Fibroblast of peridontal ligament (primary cell): Measurements from ENCODE around the gene TMTC2.

Experiments used
- DNase-seq: peaks from one replicate; pipeline ENCODE4 v3.0.0-alpha.2; 2010; ENCODE audit errors: extremely low read depth

Gene TMTC2

GRCh38 chr12:83136411-83136810 lies 449.7 kb downstream of the TMTC2 start:
- no peak for DNase-seq

DNA sequence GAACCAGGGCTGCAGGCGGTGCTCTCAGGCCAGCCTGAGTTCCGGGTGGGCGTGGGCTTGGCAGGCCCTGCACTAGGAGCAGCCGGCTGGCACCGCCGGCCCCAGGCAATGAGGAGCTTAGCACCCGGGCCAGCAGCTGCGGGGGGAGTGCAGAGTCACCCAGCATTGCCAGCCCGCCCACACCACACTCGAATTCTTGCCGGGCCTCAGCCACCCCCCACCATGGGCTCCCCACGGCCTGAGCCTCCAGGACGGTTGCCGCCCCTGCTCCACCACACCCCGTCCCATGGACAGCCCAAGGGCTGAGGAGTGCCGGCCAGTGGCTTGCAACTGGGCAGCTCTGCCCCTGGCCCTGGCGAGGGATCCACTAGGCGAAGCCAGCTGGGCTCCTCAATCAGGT lies 453.4 kb downstream of the TMTC2 start:
- no peak for DNase-seq

DNA sequence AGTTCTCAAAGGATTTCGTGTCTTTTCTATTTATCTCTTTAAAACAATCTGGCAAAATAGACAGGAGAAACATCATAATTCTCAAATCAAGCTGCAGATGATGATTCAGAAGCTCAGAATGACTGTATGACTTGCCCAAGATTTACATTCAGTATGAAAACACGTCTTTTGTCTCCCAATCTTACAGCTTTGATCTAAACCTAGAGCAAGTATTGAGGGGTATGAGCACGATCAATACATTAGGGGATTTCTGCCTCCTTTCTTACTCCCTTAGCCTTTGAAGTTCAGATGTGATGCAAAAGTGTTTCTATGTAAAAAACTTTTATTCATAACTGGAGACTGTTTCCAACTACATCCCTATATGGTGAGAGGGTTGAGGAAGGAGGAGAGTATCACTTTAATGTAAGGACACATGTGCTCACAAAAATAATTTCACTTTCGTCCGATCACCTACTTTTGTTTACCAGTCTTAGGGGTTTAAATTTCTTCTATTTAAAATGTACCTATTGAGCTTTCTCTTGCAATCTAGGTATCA lies 454.8 kb downstream of the TMTC2 start:
- no peak for DNase-seq

DNA sequence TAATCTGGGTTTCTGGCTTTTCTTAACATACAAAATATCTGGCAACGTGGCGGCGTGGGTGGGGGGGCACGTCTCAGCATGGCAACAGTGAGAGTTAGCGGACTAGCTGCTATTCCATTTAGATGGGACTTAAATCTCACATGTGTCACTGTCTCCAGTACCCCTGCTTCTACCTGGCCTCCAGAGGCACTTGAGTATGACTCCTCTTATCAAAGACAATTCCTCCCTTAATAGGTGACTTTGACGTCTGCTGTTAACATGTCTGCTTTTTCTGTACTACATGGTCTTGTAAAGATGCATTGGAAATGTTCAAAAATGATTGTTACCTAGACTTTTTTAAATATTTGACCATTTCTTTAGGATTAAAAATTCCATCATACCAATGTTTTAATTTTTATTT lies 456.2 kb downstream of the TMTC2 start:
- no peak for DNase-seq

- DNase-seq = no peak
These were observed 457.2 kb downstream of the TMTC2 start for GRCh38 chr12:83143950-83144349.

DNA sequence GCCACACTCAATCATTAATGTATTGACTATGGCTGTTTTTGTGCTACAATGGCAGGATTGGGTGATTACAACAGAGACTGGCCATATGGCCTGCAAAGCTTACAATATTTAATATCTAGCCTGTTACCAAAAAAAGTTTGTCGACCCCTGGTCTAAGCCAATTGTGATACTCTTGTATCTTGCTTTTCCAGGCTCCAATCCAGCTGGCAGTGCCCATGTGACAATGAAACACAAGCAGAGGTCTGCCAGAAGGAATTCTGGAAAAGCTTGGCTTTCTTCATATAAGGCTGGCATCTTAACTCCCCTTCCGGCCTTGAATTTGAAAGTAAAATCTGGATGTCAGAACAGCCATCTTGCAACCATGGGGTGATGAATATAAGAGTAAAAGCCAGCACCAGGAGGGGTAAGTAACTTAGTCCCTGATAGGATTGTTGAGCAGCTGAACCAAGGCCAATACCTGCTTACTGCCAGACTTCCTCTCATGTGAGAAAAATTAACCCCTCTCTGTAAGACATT lies 458.7 kb downstream of the TMTC2 start:
- DNase-seq = no peak

DNA sequence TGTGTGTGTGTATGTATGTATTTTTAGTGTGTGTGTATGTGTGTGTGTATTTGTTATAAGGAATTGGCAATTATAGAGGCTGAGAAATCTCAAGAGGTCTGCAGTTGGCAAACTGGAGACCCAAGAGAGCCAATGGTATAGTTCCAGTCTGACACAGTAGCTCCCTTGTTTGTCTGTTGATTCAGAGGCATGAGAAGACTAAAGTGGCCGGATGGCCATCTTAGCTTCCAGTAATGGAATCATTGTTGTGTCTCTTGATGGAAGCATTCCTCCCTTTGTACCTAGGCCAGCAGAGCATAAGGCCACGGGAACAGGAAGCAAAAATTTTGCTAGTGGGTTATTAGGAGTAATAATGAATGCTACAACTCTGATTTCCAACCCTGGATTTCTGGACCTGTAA lies 460.6 kb downstream of the TMTC2 start:
- no peak for DNase-seq

DNA sequence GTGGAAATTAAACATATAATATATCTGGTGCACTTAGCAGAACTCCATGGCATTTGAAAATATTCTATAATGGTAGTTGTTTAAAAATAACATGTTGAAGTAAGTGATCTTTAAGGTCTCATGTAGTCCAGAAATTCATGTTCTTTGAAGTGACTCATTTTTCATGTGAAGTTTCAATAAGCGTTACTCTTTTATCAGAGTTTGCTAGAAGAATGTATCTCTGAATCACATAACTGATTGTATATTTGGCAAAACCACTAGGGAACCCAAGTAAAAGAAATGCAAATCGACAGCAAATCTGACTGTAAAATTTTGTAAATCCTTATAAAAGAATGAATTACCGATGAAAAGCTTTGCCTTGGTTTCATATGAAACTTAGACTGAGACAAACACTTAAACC lies 463.3 kb downstream of the TMTC2 start:
- DNase-seq = no peak

GRCh38 chr12:83150465-83151189 lies 463.9 kb downstream of the TMTC2 start:
- DNase-seq = no peak

GRCh38 chr12:83153177-83153576 lies 466.5 kb downstream of the TMTC2 start:
- DNase-seq = no peak

DNA sequence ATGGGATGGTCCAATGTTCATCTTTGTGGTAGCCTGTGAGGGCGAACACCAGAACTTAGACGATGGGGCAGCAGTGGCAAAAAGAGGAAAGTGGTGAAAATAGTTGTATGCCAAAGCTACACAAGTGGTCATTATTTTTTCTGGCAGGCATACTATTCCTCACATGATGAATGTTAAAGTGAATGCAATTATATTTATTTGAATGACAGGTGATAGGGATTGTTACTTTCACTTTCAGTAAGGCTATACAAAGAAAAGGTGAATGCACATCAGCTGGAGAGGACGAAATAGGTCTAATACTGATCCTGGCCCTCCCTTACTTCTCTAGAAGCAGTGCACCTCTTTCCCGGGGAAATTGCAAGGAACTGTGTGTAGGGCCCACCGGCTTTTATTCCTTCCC lies 470.1 kb downstream of the TMTC2 start:
- DNase-seq = no peak

GRCh38 chr12:83157604-83158003 lies 470.9 kb downstream of the TMTC2 start:
- DNase-seq = no peak

- peak; percentile 3 for DNase-seq
These were observed 472.0 kb downstream of the TMTC2 start for GRCh38 chr12:83158613-83159207.

DNA sequence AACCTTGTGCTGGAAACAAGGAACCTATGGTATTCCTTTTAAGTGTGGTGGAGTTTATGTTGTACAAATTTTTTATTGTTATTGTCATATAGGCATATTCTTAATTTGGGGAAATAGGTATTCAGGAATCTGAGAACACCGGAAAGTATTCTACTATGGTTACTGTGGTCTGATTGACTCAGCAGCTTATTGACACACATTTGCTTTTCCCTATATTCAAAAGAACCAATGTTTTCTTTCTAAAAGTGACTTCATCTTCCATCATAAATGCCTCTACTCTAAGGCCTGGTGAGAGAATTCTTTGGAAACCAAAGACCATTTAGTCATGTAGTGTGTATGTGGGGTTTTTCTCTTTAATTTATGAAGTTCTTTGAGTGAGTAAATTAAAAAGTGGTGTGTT lies 474.8 kb downstream of the TMTC2 start:
- peak; percentile 25 for DNase-seq

GRCh38 chr12:83168751-83169150 lies 482.0 kb downstream of the TMTC2 start:
- DNase-seq = no peak

GRCh38 chr12:83172441-83172840 lies 485.7 kb downstream of the TMTC2 start:
- DNase-seq = no peak

DNA sequence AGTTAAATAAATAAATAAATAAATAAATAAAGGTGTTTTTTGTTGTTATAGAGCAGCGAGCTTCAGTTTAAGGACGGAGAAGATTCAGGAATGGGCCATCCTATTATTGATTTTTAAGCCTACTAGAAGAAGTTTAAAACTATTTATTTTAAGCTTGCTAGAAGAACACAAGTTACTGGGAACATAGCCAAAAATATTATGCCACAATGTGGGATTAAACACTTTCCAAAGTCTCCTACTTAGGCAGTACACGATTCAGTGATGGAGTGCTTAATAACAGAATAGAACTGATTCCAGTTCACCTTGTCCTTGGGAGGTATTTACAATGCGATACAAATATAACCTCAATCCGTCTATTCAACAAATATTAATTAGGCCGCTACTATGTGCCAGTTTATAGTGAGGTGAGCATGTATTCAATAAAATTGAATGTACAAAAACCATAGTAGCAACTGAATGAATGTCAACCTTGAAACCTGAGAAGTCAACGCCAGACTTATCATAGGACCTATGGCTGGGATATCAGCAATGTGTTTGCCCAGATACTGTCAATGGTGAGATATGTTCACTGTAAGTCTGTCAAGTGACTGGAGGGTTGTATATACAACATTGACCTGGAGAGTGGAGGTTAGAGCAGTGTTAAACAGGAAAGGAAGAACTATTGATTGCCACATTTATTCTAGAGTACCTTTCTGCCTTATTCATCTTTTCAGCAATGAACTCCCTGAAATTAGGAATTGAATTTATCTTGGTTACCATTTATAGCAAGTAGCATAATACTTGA lies 486.4 kb downstream of the TMTC2 start:
- DNase-seq = peak; percentile 8

GRCh38 chr12:83179999-83180398 lies 493.3 kb downstream of the TMTC2 start:
- DNase-seq = no peak

GRCh38 chr12:83181074-83181473 lies 494.4 kb downstream of the TMTC2 start:
- DNase-seq = no peak

- no peak for DNase-seq
These were observed 496.4 kb downstream of the TMTC2 start for GRCh38 chr12:83183132-83183531.
